Neuronal stem cell (in vitro differentiated cells): ENCODE data around the gene MEGF6.

Source experiments
- DNase-seq: peaks from one replicate; pipeline ENCODE4 v3.0.0-alpha.2; 2013; ENCODE audit warnings: low spot score
- H2AFZ ChIP-seq: one replicate; pipeline ENCODE4 v1.6.1; 2013; ENCODE audit warnings: mild to moderate bottlenecking, low read length, inconsistent platforms
- H2AK5ac ChIP-seq: 2 replicates; pipeline ENCODE4 v1.6.1; 2013; ENCODE audit warnings: low read depth, mild to moderate bottlenecking, inconsistent platforms, low read length, moderate library complexity, mixed read lengths
- H2BK120ac ChIP-seq: 2 replicates; pipeline ENCODE4 v1.6.1; 2013; ENCODE audit warnings: low read depth, mild to moderate bottlenecking, inconsistent platforms, low read length, moderate library complexity, mixed read lengths
- H2BK12ac ChIP-seq: one replicate; pipeline ENCODE4 v1.6.1; 2013; ENCODE audit warnings: low read length, inconsistent platforms
- H2BK15ac ChIP-seq: 2 replicates; pipeline ENCODE4 v1.6.1; 2013; ENCODE audit warnings: mild to moderate bottlenecking, low read length, inconsistent platforms, mixed read lengths
- H2BK5ac ChIP-seq: one replicate; pipeline ENCODE4 v1.6.1; 2013; ENCODE audit warnings: inconsistent platforms, mild to moderate bottlenecking, low read length, moderate library complexity
- H3K14ac ChIP-seq: one replicate; pipeline ENCODE4 v1.6.1; 2013; ENCODE audit warnings: low read length, inconsistent platforms
- H3K18ac ChIP-seq: 2 replicates; pipeline ENCODE4 v1.6.1; 2013; ENCODE audit warnings: low read length, inconsistent platforms
- H3K23ac ChIP-seq: 2 replicates; pipeline ENCODE4 v1.6.1; 2013; ENCODE audit warnings: low read depth, mild to moderate bottlenecking, mixed read lengths, low read length, inconsistent platforms; ENCODE audit not compliant: poor library complexity
- H3K27ac ChIP-seq: replicated peaks from 3 replicates; pipeline ENCODE4 v1.5.1; 2013; ENCODE audit warnings: low read length, inconsistent platforms
- H3K27me3 ChIP-seq, 3 experiments: 2 replicates each; pipeline ENCODE4 v1.6.1; 2013; ENCODE audit warnings: low read length in 3 of 3, mild to moderate bottlenecking in 2 of 3, inconsistent platforms in 1 of 3, low read depth in 1 of 3, mixed read lengths in 1 of 3, moderate library complexity in 1 of 3; ENCODE audit not compliant: control insufficient read depth in 3 of 3, insufficient read depth in 3 of 3
- H3K36me3 ChIP-seq, 2 donors: replicated peaks in 1 of 2; 2 replicates each; pipeline ENCODE4 v1.6.1; 2013; ENCODE audit warnings: low read length in 2 of 2; ENCODE audit not compliant: control insufficient read depth in 2 of 2, insufficient read depth in 2 of 2
- H3K4ac ChIP-seq: 2 replicates; pipeline ENCODE4 v1.6.1; 2013; ENCODE audit warnings: inconsistent platforms, mild to moderate bottlenecking, low read length, moderate library complexity
- H3K4me1 ChIP-seq, 2 donors: 1 replicate in 1 of 2; 2 replicates in 1 of 2; pipeline ENCODE4 v1.6.1; 2013; ENCODE audit warnings: low read length in 2 of 2, low read depth in 1 of 2; ENCODE audit not compliant: control insufficient read depth in 2 of 2, insufficient read depth in 1 of 2
- H3K4me2 ChIP-seq: one replicate; pipeline ENCODE4 v1.6.1; 2013; ENCODE audit warnings: mild to moderate bottlenecking, low read length, inconsistent platforms; ENCODE audit not compliant: insufficient read depth, poor library complexity, severe bottlenecking
- H3K4me3 ChIP-seq, 2 donors: 2 replicates each; pipeline ENCODE4 v1.5.1; 2013; ENCODE audit warnings: low read length in 2 of 2, mild to moderate bottlenecking in 2 of 2, inconsistent platforms in 1 of 2, moderate library complexity in 1 of 2
- H3K79me1 ChIP-seq: one replicate; pipeline ENCODE4 v1.6.1; 2013; ENCODE audit warnings: low read depth, mild to moderate bottlenecking, inconsistent platforms, low read length, moderate library complexity
- H3K9ac ChIP-seq: one replicate; pipeline ENCODE4 v1.6.1; 2013; ENCODE audit warnings: mild to moderate bottlenecking, low read depth, low read length, inconsistent platforms; ENCODE audit not compliant: poor library complexity
- H3K9me3 ChIP-seq, 2 donors: replicated peaks in 1 of 2; 2 replicates each; pipeline versions ENCODE3 to v1.6.1; 2013; ENCODE audit warnings: low read length in 2 of 2, mild to moderate bottlenecking in 2 of 2, inconsistent platforms in 1 of 2, low read depth in 1 of 2, mixed read lengths in 1 of 2, moderate library complexity in 1 of 2; ENCODE audit not compliant: control insufficient read depth in 2 of 2, insufficient read depth in 1 of 2
- H4K8ac ChIP-seq: one replicate; pipeline ENCODE4 v1.6.1; 2013; ENCODE audit warnings: low read depth, mild to moderate bottlenecking, inconsistent platforms, low read length, moderate library complexity
- H4K91ac ChIP-seq: one replicate; pipeline ENCODE4 v1.6.1; 2013; ENCODE audit warnings: low read length, low read depth, mild to moderate bottlenecking, inconsistent platforms; ENCODE audit not compliant: poor library complexity
- WGBS, 2 donors: extraction: QIAGEN DNeasy Blood & Tissue Kit; methylation state at CpG; one replicate each; pipeline ENCODE4 v1.1.7; 2013; ENCODE audit warnings: missing lambda C conversion rate in 2 of 2, mixed read lengths in 1 of 2; ENCODE audit not compliant: insufficient read length in 2 of 2, insufficient replicate concordance in 1 of 2; ENCODE audit errors: extremely low coverage in 2 of 2; 5-methylcytosine and 5-hydroxymethylcytosine counted together

MEGF6 gene

GRCh38 chr1:3471356-3472087, 139.8 kb downstream of the MEGF6 start:
- H3K36me3 ChIP-seq = peaks cover 0 to 4% of the 10 kb centered on the region in 2 donors
- peak overlapping the region in 1 of 2 donors; percentile 3 for H3K4me3 ChIP-seq
- peaks cover 6% of the 10 kb centered on the region for H3K79me1 ChIP-seq
- H3K4me2 ChIP-seq = peak overlapping the region; percentile 37
- peak overlapping the region; percentile 98 for H2BK12ac ChIP-seq
- H3K23ac ChIP-seq = peak overlapping the region; percentile 95
- peaks cover 0 to 3% (median 0%) of the 10 kb centered on the region in 3 experiments for H3K27me3 ChIP-seq
- no CpG with 5 or more reads among the region's 25 CpGs for WGBS, 2 donors
- DNase-seq = peak; percentile 68
- peak overlapping the region; percentile 100 for H2AK5ac ChIP-seq
- peak overlapping the region; percentile 83 for H2AFZ ChIP-seq
- peak overlapping the region; percentile 99 for H3K14ac ChIP-seq
- H4K91ac ChIP-seq = no peak overlapping the region
- H2BK15ac ChIP-seq = peak overlapping the region; percentile 100
- H3K4ac ChIP-seq = peak overlapping the region; percentile 99
- H3K9me3 ChIP-seq = peaks cover 0 to 8% of the 10 kb centered on the region in 2 donors
- H2BK5ac ChIP-seq = peak overlapping the region; percentile 95
- H3K4me1 ChIP-seq = peaks cover 18 to 22% of the 10 kb centered on the region in 2 donors
- peak overlapping the region; percentile 99 for H3K18ac ChIP-seq
- H3K27ac ChIP-seq = peak overlapping the region; percentile 85
- peak overlapping the region; percentile 86 for H3K9ac ChIP-seq
- peak overlapping the region; percentile 98 for H2BK120ac ChIP-seq
- peak overlapping the region; percentile 98 for H4K8ac ChIP-seq

GRCh38 chr1:3470650-3471355, 140.5 kb downstream of the MEGF6 start:
- peaks cover 6% of the 10 kb centered on the region for H3K79me1 ChIP-seq
- no peak for DNase-seq
- H3K36me3 ChIP-seq = peaks cover 0 to 4% of the 10 kb centered on the region in 2 donors
- peak overlapping the region; percentile 100 for H4K91ac ChIP-seq
- H3K18ac ChIP-seq = peak overlapping the region; percentile 99
- H3K27ac ChIP-seq = peak overlapping the region; percentile 68
- peak overlapping the region; percentile 98 for H2BK120ac ChIP-seq
- H3K14ac ChIP-seq = peak overlapping the region; percentile 99
- no CpG with 5 or more reads among the region's 22 CpGs for WGBS, 2 donors
- peaks cover 20 to 22% of the 10 kb centered on the region in 2 donors for H3K4me1 ChIP-seq
- H3K9ac ChIP-seq = peak overlapping the region; percentile 81
- H4K8ac ChIP-seq = peak overlapping the region; percentile 98
- peak overlapping the region; percentile 95 for H3K23ac ChIP-seq
- peak overlapping the region; percentile 83 for H2AFZ ChIP-seq
- peaks cover 0 to 8% of the 10 kb centered on the region in 2 donors for H3K9me3 ChIP-seq
- peaks cover 0 to 3% (median 0%) of the 10 kb centered on the region in 3 experiments for H3K27me3 ChIP-seq
- peak overlapping the region; percentile 99 for H3K4ac ChIP-seq
- H2BK15ac ChIP-seq = peak overlapping the region; percentile 100
- peak overlapping the region; percentile 100 for H2AK5ac ChIP-seq
- no peak overlapping the region for H3K4me2 ChIP-seq
- H2BK5ac ChIP-seq = peak overlapping the region; percentile 95
- H3K4me3 ChIP-seq = peak overlapping the region in 1 of 2 donors; percentile 65
- H2BK12ac ChIP-seq = peak overlapping the region; percentile 100

- Histone ChIP-seq H3K4me2 (no peak overlapping the region), H4K8ac (peak overlapping the region; percentile 98), H2AK5ac (peak overlapping the region; percentile 100), H3K27me3 (peaks cover 0 to 3% (median 0%) of the 10 kb centered on the region in 3 experiments), H3K4me3 (peak overlapping the region in 1 of 2 donors; percentile 65), H2BK12ac (peak overlapping the region; percentile 100), H3K14ac (peak overlapping the region; percentile 99), H2AFZ (no peak overlapping the region), H3K9ac (peak overlapping the region; percentile 81), H3K9me3 (peaks cover 0 to 8% of the 10 kb centered on the region in 2 donors), H2BK120ac (peak overlapping the region; percentile 98), H3K79me1 (peaks cover 6% of the 10 kb centered on the region), H3K23ac (peak overlapping the region; percentile 95), H3K27ac (no peak overlapping the region), H3K36me3 (peaks cover 0 to 4% of the 10 kb centered on the region in 2 donors), H3K4ac (peak overlapping the region; percentile 99), H2BK5ac (peak overlapping the region; percentile 95), H3K18ac (peak overlapping the region; percentile 99), H3K4me1 (peaks cover 22 to 24% of the 10 kb centered on the region in 2 donors), H4K91ac (peak overlapping the region; percentile 100), H2BK15ac (peak overlapping the region; percentile 100)
- no CpG with 5 or more reads among the region's 17 CpGs for WGBS, 2 donors
- DNase-seq = no peak
Measured at GRCh38 chr1:3469849-3470649, 141.3 kb downstream of the MEGF6 start.
